Stimulated activated CD4-positive, alpha-beta T cell treated with anti-CD3 and anti-CD28 coated beads, Interleukin-12 subunit alpha, Interleukin-12 subunit beta, amount 100 ng/mL, for 48 hours (primary cell): Measurements from ENCODE around the gene GMNC.

Source experiments
- DNase-seq, 3 donors: peaks; one replicate each; pipeline ENCODE4 v3.0.0-alpha.2; 2020; ENCODE audit warnings: low read depth in 2 of 3, low spot score in 1 of 3

The GMNC gene

GRCh38 chr3:190853464-190853863 lies 9.0 kb downstream of the GMNC start:
- DNase-seq, result no peak

GRCh38 chr3:190849607-190850006 lies 12.9 kb downstream of the GMNC start:
- no peak for DNase-seq

- no peak for DNase-seq
These were observed 13.6 kb downstream of the GMNC start for GRCh38 chr3:190848870-190849269.

- no peak for DNase-seq
These were observed 15.1 kb downstream of the GMNC start for GRCh38 chr3:190847436-190847835.

- DNase-seq, result no peak
These were observed 22.3 kb downstream of the GMNC start for GRCh38 chr3:190840146-190840545.

GRCh38 chr3:190831225-190831624 lies 31.3 kb downstream of the GMNC start:
- DNase-seq, result no peak

- no peak for DNase-seq
These were observed 32.5 kb downstream of the GMNC start for GRCh38 chr3:190830031-190830430.

- no peak for DNase-seq
These were observed 36.5 kb downstream of the GMNC start for GRCh38 chr3:190826018-190826417.

GRCh38 chr3:190825386-190826016 lies 37.0 kb downstream of the GMNC start:
- DNase-seq, result no peak

GRCh38 chr3:190811775-190812480 lies 50.6 kb downstream of the GMNC start:
- DNase-seq, result peak in 2 of 3 donors; percentile 0 to 5

GRCh38 chr3:190810957-190811356 lies 51.5 kb downstream of the GMNC start:
- DNase-seq, result no peak

- no peak for DNase-seq
These were observed 53.1 kb downstream of the GMNC start for GRCh38 chr3:190809351-190809750.

GRCh38 chr3:190807719-190808375 lies 54.6 kb downstream of the GMNC start:
- DNase-seq, result no peak
